GM13977 (cell line): ENCODE measurements around the gene CHRNB4.

ENCODE experiments used
- DNase-seq: peaks from one replicate; pipeline ENCODE4 v3.0.0; 2012; ENCODE audit warnings: low spot score
- CTCF ChIP-seq: IDR thresholded peaks from 2 replicates; pipeline ENCODE4 v1.5.1; 2012; ENCODE audit warnings: mild to moderate bottlenecking, control low read depth; ENCODE audit not compliant: insufficient read depth; ENCODE audit errors: extremely low read depth, missing control alignments
- in situ Hi-C: fragments of 300-500 bp; cut with MboI; formaldehyde crosslinking; loops from one replicate; pipeline ENCODE4 v1.12.0; 2022; ENCODE audit warnings: low sequenced_read_pairs, low pct_unique_long_range_greater_than_20kb, mixed read lengths, inconsistent platforms; ENCODE audit not compliant: unreplicated experiment

Gene CHRNB4

GRCh38 chr15:78628227-78628626 is 12.8 kb downstream of the CHRNB4 start:
- no peak for TF ChIP-seq CTCF
- no peak for DNase-seq

GRCh38 chr15:78627348-78627747 is 13.7 kb downstream of the CHRNB4 start:
- in situ Hi-C loops, result no loop called here

More at GRCh38 chr15:78628227-78628626, 12.8 kb downstream of the CHRNB4 start:
- in situ Hi-C loops, result no loop called here

GRCh38 chr15:78626381-78626995 is 14.5 kb downstream of the CHRNB4 start:
- in situ Hi-C loops, result no loop called here
- no peak for TF ChIP-seq CTCF
- DNase-seq, result no peak

More at GRCh38 chr15:78627348-78627747, 13.7 kb downstream of the CHRNB4 start:
- DNase-seq, result no peak
- TF ChIP-seq CTCF, result no peak

- DNase-seq, result peak; percentile 18
- no peak for TF ChIP-seq CTCF
- in situ Hi-C loops, result no loop called here
Measured at GRCh38 chr15:78625606-78626280, 15.3 kb downstream of the CHRNB4 start.

GRCh38 chr15:78624651-78625590 is 16.1 kb downstream of the CHRNB4 start:
- in situ Hi-C loops, result no loop called here
- TF ChIP-seq CTCF, result no peak
- DNase-seq, result no peak

GRCh38 chr15:78623786-78624497 is 17.1 kb downstream of the CHRNB4 start:
- in situ Hi-C loops, result no loop called here
- no peak for TF ChIP-seq CTCF
- DNase-seq, result peak; percentile 15
